Activated CD8-positive, alpha-beta memory T cell treated with anti-CD3 and anti-CD28 coated beads for 36 hours (primary cell): ENCODE data around the gene SEMA3E. TPM values are rescaled to one million over a fixed set of nuclear protein-coding genes. Genes with fewer than 3 reads are reported as not detected.

Experiments
- CTCF ChIA-PET: fragments of 350-600 bp; sonication (Branson Sonifier 250); formaldehyde crosslinking; loops from one replicate; lab custom pipeline; 2021; ENCODE audit warnings: antibody characterized with exemption; lab: Charles Lee
- POLR2A ChIA-PET: fragments of 350-600 bp; sonication (Branson Sonifier 250); formaldehyde crosslinking; loops from one replicate; lab custom pipeline; 2021; ENCODE audit warnings: antibody characterized with exemption; lab: Charles Lee
- total RNA-seq, 2 experiments: library from RNA; stranded (reverse); gene quantifications; one replicate each; pipeline ENCODE4 v1.2.3, GENCODE V29; 2021

The SEMA3E gene
- total RNA-seq, 2 experiments from 2014 or later = not detected

DNA sequence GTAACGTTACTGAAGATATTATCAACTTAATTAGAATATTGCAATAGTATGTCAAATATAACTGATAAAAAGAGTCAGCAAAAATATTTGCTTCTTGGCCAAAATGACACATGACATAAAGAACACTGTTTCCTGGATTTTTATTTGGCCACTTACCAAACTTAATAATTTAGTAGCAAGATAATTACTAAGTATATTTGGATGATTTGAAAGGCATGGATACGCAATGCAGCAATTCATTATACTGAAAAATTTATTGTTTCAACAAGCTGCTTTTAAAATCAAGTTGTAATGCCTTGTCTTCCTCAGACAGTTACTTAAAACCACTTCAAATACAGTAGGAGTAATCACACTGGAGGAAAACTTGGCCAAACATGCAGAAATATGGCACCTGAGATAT is 234.0 kb downstream of the SEMA3E start:
- CTCF ChIA-PET = no interaction called here
- POLR2A ChIA-PET = no interaction called here

DNA sequence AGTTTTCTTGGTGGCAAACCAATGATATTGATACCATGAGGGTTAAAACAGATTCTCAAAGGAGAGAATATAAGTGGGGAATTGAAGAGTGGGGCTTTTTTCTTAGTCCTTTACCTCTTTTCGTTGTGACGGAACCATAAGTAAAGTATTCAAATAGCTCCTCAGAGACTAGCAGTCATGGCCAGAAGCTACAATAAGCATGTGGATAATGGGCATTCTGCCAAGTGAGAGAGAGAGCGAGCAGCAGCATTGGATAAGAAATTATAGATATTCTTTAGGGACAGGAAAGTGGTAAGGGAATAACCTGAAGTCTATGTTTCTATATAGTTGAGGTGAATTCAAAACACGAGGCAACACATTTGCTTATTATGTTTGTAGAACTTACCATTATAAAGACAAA is 235.1 kb downstream of the SEMA3E start:
- ChIA-PET CTCF (no interaction called here), POLR2A (no interaction called here)

DNA sequence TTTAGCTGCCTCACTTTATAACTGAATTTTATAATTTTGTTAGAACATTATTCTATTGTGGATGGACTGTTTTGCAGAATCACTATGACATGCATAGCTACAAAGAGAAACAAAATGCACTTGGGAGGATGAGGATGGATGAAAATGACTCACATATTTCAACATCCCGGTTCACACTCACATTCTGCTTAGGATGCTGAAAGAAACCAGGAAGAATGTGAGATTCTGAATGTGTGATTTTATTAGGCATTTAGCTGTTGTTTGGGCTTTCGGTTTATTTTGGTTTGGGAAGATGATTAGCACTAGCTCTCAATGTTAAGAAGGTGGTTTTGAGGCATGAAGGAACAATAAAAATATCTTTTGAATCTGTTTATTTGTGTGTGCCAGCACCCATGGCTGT is 235.5 kb downstream of the SEMA3E start:
- ChIA-PET CTCF (no interaction called here), POLR2A (no interaction called here)

DNA sequence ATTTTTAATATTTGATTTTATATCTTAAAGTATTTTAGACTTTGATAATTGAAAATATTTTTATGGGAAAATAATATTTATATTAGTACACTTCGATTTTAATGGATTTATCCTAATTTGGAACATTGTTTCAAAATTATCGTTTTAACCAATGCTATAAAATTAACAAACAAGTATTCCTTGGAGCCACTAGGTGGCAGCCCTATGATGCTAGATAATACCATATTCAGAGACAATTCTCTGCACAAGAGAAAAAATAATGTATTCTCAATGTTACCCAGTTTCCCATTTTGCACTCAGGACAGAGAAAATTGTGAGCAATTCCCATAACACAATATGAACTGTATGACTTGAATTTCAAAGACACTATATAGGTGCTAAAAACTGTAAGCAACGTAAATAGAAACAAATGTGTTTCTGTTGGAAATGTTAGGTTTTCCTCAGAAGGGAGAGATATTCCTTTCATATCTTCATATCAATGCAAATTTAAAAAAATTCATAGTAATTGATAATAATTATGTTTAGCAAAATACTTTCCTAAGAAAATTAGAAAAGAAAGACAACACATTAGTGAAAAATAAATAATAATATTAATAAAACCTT is 237.8 kb downstream of the SEMA3E start:
- ChIA-PET POLR2A (no interaction called here), CTCF (no interaction called here)

DNA sequence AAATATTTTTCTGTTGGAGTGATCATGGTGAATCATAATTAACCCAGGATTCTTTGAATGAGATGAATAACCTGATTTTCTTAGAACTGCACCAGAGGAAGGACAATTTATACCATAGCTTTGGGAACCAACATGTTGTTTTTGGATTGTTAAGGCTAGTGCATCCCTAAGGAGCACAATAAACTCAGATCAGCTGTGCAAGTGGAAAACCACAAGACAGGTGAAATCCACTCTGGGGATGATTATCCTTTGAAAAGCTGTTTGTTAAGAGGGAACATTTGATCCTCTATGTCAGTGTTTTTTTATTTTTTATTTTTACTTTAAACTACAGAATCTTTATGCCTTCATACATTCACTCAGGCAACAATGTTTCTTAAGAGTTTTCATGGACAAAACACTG is 254.2 kb downstream of the SEMA3E start:
- POLR2A ChIA-PET = no interaction called here
- CTCF ChIA-PET = no interaction called here

DNA sequence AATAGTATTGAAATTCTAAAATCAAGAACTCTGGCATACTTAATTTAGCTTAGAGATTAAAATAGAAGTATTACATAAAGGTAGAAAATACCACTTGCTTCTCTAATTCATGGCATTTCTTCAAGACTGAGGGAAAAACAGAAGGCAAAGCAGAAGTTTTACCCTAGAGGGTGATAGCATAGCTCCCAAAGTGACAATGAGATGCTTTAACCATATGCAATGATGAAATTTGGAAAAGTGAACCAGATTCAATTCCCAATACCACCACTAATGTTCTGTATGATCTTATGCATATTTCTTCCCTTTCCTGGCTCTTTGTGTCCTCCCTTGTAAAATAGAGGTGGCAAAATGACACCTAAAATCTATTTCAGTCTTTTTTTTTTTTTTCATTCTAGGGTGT is 260.5 kb downstream of the SEMA3E start:
- CTCF ChIA-PET = no interaction called here
- POLR2A ChIA-PET = no interaction called here

DNA sequence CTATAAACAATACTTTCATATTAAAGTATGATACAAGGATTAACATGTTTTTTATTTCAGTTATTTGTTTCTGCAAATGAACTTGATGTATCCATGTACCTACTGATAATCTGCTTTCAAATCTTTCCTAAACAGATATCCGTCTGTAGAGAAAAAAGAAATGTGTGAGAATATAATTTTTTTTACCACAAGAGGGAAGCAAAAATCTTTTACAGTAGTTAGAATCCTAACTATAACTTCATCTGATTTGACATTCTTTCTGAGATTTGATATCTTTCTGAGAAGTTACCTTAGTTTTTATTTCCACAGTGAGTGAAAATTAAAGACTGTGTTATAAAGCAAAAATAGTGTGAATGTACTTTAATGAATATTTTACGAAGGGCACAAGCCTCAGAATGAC is 282.3 kb downstream of the SEMA3E start:
- POLR2A ChIA-PET = no interaction called here
- CTCF ChIA-PET = no interaction called here

DNA sequence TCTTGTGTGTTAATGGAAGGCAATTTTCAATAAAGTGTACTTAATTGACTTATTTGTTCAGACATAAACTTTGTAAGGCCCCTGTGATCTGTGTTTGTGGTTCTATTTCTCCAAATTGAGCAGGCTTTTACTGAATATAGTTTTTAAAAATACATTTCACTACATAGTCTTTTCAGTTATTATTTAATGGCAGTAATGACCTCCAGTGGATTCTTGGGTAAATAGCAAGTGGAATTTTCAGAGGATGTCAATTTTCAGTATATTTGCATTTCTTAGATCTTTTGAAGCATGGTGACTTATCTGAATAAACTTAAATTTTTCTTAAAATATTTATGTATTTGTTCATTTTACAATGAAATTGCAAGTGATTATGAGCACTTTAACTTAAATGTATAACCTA is 283.2 kb downstream of the SEMA3E start:
- ChIA-PET POLR2A (no interaction called here), CTCF (no interaction called here)

DNA sequence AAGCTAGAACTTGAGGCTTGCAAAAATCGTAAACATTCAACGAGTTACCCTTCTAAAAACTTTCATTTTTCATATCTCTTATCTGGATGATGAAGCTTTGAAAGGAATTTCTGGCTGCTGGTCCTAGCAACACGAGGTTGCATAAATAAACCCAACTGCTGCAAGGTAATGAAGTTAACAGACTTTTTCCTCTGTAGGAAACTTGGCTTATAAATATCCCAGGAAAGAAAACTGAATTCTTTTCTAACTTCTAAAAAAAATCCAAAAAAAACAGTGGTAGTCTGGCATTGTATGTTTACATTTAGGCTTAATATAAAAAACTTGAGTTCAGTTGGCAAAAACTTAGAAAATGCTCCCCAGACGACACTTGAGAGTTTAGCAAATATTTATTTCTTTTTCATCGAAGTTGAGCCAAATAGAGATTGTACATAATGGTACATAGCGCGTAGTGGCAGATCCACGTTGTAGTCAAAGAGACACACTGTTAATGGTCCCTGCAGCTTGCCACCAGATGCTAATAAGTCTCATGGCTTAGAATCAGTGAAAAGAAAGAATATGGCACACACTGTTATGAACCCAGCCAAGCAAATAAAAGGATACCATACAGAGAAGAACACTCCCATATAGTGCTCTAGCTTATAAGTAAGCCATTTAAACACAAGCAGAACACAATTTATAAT is 285.9 kb downstream of the SEMA3E start:
- CTCF ChIA-PET = no interaction called here

DNA sequence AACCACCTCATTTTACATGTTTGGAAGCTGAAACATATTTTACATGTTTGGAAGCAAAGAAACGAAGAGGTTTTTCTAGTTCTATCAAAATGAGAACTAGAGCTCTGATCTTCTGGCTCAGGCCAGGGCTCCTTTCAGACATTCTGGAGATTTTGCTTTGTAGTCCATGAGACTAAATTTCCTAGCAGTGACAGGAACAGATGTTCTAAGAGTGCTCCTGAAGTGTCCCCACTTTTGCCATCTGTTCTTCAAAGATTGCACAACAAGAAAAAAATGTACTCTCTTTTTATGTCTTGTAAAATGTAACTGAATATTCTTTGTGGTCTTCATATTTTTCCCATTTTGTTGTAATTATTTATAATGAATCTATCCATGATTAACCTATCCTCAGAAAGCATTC is 289.8 kb downstream of the SEMA3E start:
- ChIA-PET POLR2A (no interaction called here), CTCF (no interaction called here)

More for the DNA sequence above, 285.9 kb downstream of the SEMA3E start:
- POLR2A ChIA-PET = no interaction called here

DNA sequence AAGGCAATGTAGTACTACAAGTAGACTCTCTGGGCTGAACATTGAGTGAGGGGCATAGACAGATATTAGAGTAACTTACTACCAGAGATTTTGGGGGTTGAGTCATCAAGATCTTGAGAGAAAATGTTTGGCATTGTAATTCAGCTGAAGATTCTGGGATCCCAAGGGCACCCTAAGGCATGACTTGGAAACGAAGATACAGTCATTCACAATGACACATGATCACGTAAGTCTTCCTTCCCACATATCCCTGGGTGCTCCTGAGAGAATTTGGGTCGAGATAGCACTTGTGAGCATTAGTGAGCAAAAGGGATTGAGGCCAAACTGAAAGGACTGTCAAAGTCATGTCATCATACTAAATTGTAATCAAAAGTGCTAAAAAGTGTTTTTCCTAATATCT is 293.8 kb downstream of the SEMA3E start:
- ChIA-PET CTCF (no interaction called here), POLR2A (no interaction called here)

DNA sequence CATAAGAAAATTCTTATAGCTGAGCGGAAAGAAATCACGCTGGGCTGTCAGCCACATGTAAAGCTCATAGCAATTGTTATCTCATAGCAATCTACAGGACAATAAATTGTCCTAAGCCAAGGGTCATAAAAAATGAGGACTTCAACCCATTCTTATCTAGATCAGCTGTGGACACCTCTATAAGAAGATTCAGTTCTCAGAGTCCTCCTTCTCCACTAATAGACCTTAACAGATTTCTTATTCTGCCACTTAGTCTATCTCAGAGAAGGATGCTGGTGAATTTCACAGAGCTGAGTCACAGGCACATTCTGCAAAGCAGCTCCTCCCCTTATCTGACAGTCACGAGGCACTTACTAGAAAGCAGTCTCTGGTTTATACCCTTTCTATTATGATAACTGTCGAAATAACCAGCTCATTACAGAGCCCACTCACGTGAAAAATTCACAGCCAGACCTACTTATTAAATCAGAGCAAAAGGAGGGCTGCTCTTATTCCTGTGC is 300.9 kb downstream of the SEMA3E start:
- ChIA-PET CTCF (no interaction called here), POLR2A (no interaction called here)

DNA sequence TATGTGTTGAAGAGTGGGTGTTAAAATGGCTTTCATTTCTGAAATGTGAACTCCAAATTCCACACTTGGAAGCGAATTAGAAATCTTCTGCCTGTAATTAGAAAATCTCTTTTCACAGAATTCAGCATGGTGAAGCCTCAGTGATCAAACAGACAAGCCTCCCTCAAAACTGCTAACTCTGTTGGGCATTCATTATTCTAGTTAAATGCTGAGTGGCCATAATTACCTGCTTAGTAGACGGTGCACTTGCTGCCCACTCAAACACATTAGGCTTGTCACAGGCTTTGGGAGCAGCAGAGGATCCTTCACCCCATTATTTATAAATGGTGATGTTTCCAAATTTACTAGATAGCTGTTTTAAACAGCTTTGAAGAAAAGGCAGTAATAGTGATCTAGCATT is 309.0 kb downstream of the SEMA3E start:
- ChIA-PET POLR2A (no interaction called here), CTCF (no interaction called here)

DNA sequence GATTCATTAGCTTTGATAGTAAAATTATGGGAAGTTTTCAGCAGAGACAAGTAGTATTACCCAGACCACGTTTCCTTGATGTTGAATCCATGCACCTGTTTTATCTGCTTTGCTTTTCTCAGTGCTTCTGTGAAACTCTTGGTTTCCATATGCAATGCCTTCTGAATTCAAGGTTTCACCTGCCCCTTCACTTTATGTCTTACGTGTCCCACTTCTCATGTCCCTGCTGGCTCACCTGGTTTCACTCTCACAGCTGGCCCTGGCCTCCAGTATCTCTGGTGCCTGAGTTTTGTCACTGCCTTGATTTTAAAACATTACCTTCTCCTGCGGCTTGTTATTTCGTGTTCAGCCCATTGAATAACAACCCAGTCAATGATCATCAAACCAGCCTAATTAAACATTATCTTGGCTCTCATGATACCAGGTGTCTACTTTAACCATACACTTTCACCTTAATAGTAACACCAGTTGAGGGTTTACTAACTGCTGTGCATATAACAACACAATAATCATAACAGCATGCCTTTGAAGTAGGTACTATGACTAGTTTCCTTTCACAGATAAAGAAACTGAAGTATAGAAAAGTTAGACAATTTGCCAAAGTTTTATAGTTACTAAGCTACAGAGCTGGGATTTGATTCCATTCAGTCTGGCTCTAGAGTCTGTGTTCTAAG is 310.5 kb downstream of the SEMA3E start:
- CTCF ChIA-PET = no interaction called here
- POLR2A ChIA-PET = no interaction called here

DNA sequence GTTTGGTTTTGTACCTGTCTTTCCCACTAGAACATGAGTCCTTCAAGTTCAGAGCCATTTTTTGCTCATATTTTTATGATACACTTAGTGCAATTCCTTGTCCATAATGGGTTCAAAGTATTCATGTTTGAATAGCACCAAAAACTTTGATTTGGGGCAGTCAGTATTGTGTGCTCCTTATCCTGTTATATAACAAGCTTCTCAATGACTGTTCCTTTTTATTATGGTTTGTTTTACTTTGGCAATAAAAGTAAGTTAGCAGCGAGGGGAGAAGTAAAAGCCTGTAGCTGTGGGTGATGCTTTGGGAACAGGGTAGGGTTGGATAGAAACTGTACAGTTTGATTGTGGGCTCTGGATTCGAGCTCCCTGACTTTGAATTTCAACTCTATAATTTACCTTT is 311.9 kb downstream of the SEMA3E start:
- CTCF ChIA-PET = no interaction called here
- POLR2A ChIA-PET = no interaction called here

DNA sequence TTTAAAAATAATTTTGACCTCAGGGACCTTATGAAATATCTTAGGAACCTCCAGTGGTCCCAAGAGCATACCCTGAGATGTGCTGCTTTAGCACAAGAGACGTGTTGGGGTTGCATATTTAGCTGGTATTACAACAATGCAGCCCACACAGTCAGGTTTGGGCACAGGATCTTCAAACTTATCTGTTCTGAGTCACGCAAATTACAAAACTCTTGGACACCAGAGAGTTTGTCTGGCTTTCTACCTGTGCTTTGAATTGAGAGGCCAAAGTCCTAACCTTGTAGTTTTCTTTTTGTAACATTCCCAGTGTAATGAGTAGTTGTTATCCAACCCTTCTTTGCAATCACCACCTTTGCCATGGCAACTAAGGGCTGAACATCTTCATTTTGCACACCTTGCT is 322.7 kb downstream of the SEMA3E start:
- CTCF ChIA-PET = no interaction called here
- POLR2A ChIA-PET = no interaction called here

DNA sequence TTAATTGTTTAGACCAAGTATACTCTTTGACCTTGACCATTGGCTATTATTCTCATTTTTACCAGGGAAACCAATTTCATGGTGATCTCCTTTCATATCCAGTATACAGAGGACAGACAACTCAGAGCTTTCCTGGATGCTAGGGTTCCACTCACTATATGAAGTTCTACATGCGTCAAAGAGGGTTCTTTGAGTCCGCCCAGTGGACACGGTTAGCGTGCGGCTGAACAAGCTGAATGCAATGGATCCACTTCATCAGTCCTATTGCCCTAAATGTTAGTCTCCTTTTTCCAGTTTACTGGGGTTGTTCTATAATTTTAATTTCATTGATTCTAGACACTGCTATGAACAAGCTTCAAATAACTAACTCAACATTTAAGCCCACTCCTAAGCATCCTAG is 323.9 kb downstream of the SEMA3E start:
- ChIA-PET POLR2A (no interaction called here), CTCF (no interaction called here)

DNA sequence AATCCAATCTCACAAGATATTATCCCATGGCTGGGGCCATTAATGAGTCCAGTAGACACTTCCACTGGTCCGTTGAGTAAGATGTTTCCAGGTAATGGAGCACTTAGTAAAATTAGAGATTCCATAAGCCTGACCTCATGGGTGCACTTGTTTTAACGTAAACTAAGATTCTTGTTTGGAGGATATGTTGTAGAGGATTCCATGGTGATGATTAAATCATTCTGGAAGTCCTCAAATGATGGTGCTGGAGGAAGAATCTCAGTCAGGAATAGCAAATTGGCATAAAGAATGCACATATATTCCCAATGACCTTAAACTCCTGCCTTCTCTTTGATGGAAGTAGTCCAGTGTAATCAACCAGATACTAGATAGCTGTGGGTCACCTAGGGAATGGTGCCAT is 324.3 kb downstream of the SEMA3E start:
- CTCF ChIA-PET = no interaction called here
- POLR2A ChIA-PET = no interaction called here

DNA sequence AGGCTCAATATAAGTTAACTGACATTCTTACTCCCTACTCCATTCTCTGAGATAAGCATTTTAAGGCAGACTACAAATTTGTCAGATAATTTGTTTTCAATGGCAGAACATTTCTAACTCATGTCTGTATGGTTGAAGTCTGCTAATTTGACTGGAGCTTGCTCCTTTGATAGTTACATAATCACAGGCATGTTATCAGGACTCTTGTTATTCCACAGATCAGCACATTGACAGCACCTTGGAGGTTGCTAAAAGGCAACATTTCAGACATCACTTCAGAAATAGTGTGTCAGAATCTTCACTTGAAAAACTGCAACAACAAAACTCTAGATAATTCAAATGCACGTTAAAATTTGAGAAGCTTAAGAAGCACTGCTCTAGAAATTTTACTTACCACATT is 327.9 kb downstream of the SEMA3E start:
- ChIA-PET POLR2A (no interaction called here), CTCF (no interaction called here)

DNA sequence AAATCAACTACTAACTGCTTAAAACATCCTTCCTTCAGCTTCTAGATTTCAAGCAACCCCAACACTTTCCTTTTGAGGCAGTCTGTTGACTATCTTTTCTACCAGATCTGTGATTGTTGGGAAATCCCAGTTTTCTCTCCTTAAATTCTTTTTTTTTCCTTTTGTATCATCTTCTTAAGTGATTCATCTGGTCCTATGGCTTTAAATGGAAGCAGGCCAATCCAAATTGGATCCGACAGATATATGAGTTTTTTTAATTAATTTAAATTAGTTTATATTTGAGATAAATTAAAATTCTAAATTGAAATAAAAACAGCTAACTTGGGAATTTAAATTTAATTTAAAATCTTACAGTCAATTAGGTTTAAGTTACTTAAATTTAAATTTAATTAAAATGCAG is 335.0 kb downstream of the SEMA3E start:
- ChIA-PET POLR2A (no interaction called here), CTCF (no interaction called here)
